CD4-positive, alpha-beta T cell treated with Interleukin-12 subunit alpha and Interleukin-12 subunit beta, for 1 hour (primary cell): ENCODE results near the gene RELN.

Experiments
- DNase-seq: peaks from one replicate; pipeline ENCODE4 v3.0.0-alpha.2; 2020

Gene RELN

GRCh38 chr7:103609778-103610177 is 379.7 kb downstream of the RELN start:
- DNase-seq, result no peak

GRCh38 chr7:103605640-103606039 is 383.8 kb downstream of the RELN start:
- no peak for DNase-seq

GRCh38 chr7:103598326-103598905 is 391.0 kb downstream of the RELN start:
- no peak for DNase-seq

- DNase-seq, result no peak
These were observed 391.9 kb downstream of the RELN start for GRCh38 chr7:103597606-103598005.

- DNase-seq, result no peak
These were observed 395.3 kb downstream of the RELN start for GRCh38 chr7:103594186-103594585.

- DNase-seq, result no peak
These were observed 395.8 kb downstream of the RELN start for GRCh38 chr7:103593691-103594090.

- no peak for DNase-seq
These were observed 396.6 kb downstream of the RELN start for GRCh38 chr7:103592844-103593243.

- no peak for DNase-seq
These were observed 397.3 kb downstream of the RELN start for GRCh38 chr7:103592187-103592586.

GRCh38 chr7:103580031-103580430 is 409.4 kb downstream of the RELN start:
- DNase-seq, result no peak

GRCh38 chr7:103577059-103577458 is 412.4 kb downstream of the RELN start:
- DNase-seq, result no peak

GRCh38 chr7:103576641-103577040 is 412.8 kb downstream of the RELN start:
- no peak for DNase-seq

GRCh38 chr7:103574576-103574975 is 414.9 kb downstream of the RELN start:
- no peak for DNase-seq

GRCh38 chr7:103573479-103574058 is 415.9 kb downstream of the RELN start:
- peak; percentile 24 for DNase-seq

- no peak for DNase-seq
These were observed 417.9 kb downstream of the RELN start for GRCh38 chr7:103571586-103571985.

GRCh38 chr7:103569621-103570305 is 419.7 kb downstream of the RELN start:
- DNase-seq, result no peak

- no peak for DNase-seq
These were observed 425.0 kb downstream of the RELN start for GRCh38 chr7:103564416-103564815.

- no peak for DNase-seq
These were observed 429.3 kb downstream of the RELN start for GRCh38 chr7:103560136-103560535.

GRCh38 chr7:103551016-103551415 is 438.4 kb downstream of the RELN start:
- DNase-seq, result no peak

- no peak for DNase-seq
These were observed 439.7 kb downstream of the RELN start for GRCh38 chr7:103549786-103550185.

GRCh38 chr7:103547451-103548284 is 441.8 kb downstream of the RELN start:
- no peak for DNase-seq

- DNase-seq, result no peak
These were observed 447.0 kb downstream of the RELN start for GRCh38 chr7:103542470-103542869.

GRCh38 chr7:103541947-103542346 is 447.5 kb downstream of the RELN start:
- DNase-seq, result no peak

- no peak for DNase-seq
These were observed 448.4 kb downstream of the RELN start for GRCh38 chr7:103541026-103541425.

GRCh38 chr7:103540338-103540737 is 449.1 kb downstream of the RELN start:
- no peak for DNase-seq
